NB4 (cell line): ENCODE measurements around the gene EDC3.

Experiments
- CTCF ChIP-seq: IDR thresholded peaks from one replicate; pipeline ENCODE4 v1.5.1; 2012; ENCODE audit warnings: low read depth, low read length
- MAX ChIP-seq: IDR thresholded peaks from 2 replicates; pipeline ENCODE4 v1.6.1; 2011; ENCODE audit warnings: low read depth, low read length
- MYC ChIP-seq: IDR thresholded peaks from 2 replicates; pipeline ENCODE4 v1.6.1; 2011; ENCODE audit warnings: low read depth, low read length
- POLR2A ChIP-seq: IDR thresholded peaks from 2 replicates; pipeline ENCODE4 v1.6.1; 2011; ENCODE audit warnings: mild to moderate bottlenecking; ENCODE audit not compliant: insufficient read length; ENCODE audit errors: extremely low read depth

GRCh38 chr15:74653426-74654102, 42.3 kb downstream of the EDC3 start:
- TF ChIP-seq POLR2A (no peak), CTCF (no peak), MAX (no peak), MYC (no peak)
